B cell (primary cell): ENCODE measurements around the gene CCDC57. TPM values are rescaled to one million over a fixed set of nuclear protein-coding genes. Genes with fewer than 3 reads are reported as not detected.

Source experiments
- ATAC-seq: fragments of 200-7000 bp; cut with Tn5 transposase; one replicate; pipeline ENCODE4 v1.10.0; 2021; ENCODE audit warnings: low read depth, mild to moderate bottlenecking, moderate number of reproducible peaks, moderate library complexity
- CTCF ChIA-PET: fragments of 350-600 bp; sonication (Branson Sonifier 250); formaldehyde crosslinking; loops from one replicate; lab custom pipeline; 2021; ENCODE audit warnings: antibody characterized with exemption, inconsistent platforms; lab: Charles Lee
- POLR2A ChIA-PET: fragments of 350-600 bp; sonication (Branson Sonifier 250); formaldehyde crosslinking; loops from one replicate; lab custom pipeline; 2021; ENCODE audit warnings: antibody characterized with exemption; lab: Charles Lee
- DNase-seq: peaks from one replicate; pipeline ENCODE4 v3.0.0; 2013
- H2AFZ ChIP-seq: 2 replicates; pipeline ENCODE4 v1.6.1; 2012; ENCODE audit warnings: mild to moderate bottlenecking, low read depth, low read length; ENCODE audit not compliant: insufficient read depth, poor library complexity, severe bottlenecking
- H3K27ac ChIP-seq, 2 donors: 1 replicate in 1 of 2; 2 replicates in 1 of 2; pipeline ENCODE4 v1.5.1; 2012 to 2013; ENCODE audit warnings: low read length in 2 of 2, mild to moderate bottlenecking in 2 of 2, moderate library complexity in 1 of 2
- H3K27me3 ChIP-seq, 4 experiments: fragments of 200-600 bp in 1 of 4; sonication (generic) in 1 of 4; replicated peaks in 1 of 4; 1 replicate in 2 of 4; 2 replicates in 2 of 4; pipeline versions ENCODE4 v1.6.1 to v1.7.0; 2013 to 2016; ENCODE audit warnings: low read length in 3 of 4, mild to moderate bottlenecking in 2 of 4, mixed read lengths in 1 of 4, moderate library complexity in 1 of 4; ENCODE audit not compliant: insufficient read depth in 4 of 4, control insufficient read depth in 3 of 4; ENCODE audit errors: control extremely low read depth in 1 of 4
- H3K36me3 ChIP-seq, 2 experiments: replicated peaks in 1 of 2; 1 replicate in 1 of 2; 2 replicates in 1 of 2; pipeline versions ENCODE4 v1.6.1 to v1.7.1; 2013; ENCODE audit warnings: low read length in 1 of 2; ENCODE audit not compliant: insufficient read depth in 2 of 2, control insufficient read depth in 1 of 2; ENCODE audit errors: control extremely low read depth in 1 of 2, extremely low read depth in 1 of 2
- H3K4me1 ChIP-seq, 2 donors: fragments of 200-600 bp in 1 of 2; sonication (generic) in 1 of 2; 1 replicate in 1 of 2; 2 replicates in 1 of 2; pipeline versions ENCODE4 v1.5.1 to v1.6.1; 2013 to 2017; ENCODE audit warnings: low read length in 2 of 2; ENCODE audit not compliant: control insufficient read depth in 2 of 2, insufficient read depth in 2 of 2
- H3K4me2 ChIP-seq: replicated peaks from 2 replicates; pipeline ENCODE3; 2012; ENCODE audit warnings: mild to moderate bottlenecking, low read depth, low read length; ENCODE audit not compliant: poor library complexity, severe bottlenecking
- H3K4me3 ChIP-seq, 5 experiments: fragments of 200-600 bp in 1 of 5; sonication (generic) in 1 of 5; 1 replicate in 3 of 5; 2 replicates in 2 of 5; pipeline versions ENCODE4 v1.5.1 to v1.7.0; 2011 to 2016; ENCODE audit warnings: low read length in 4 of 5, mild to moderate bottlenecking in 4 of 5, low read depth in 2 of 5, control low read depth in 1 of 5, moderate library complexity in 1 of 5; ENCODE audit not compliant: insufficient read depth in 1 of 5; ENCODE audit errors: control extremely low read depth in 1 of 5, extremely low read depth in 1 of 5
- H3K79me2 ChIP-seq: fragments of 200-600 bp; sonication (generic); one replicate; pipeline ENCODE4 v1.6.0; 2016; ENCODE audit warnings: low read length; ENCODE audit not compliant: control insufficient read depth, insufficient read depth
- H3K9ac ChIP-seq: fragments of 200-600 bp; sonication (generic); 2 replicates; pipeline ENCODE4 v1.6.1; 2017; ENCODE audit warnings: mild to moderate bottlenecking, low read length, moderate library complexity
- H3K9me3 ChIP-seq, 3 donors: one replicate each; pipeline versions ENCODE4 v1.6.1 to v1.7.1; 2013; ENCODE audit warnings: low read length in 2 of 3; ENCODE audit not compliant: control insufficient read depth in 2 of 3, insufficient read depth in 1 of 3; ENCODE audit errors: control extremely low read depth in 1 of 3
- H4K20me1 ChIP-seq: 2 replicates; pipeline ENCODE4 v1.6.0; 2012; ENCODE audit warnings: mild to moderate bottlenecking, low read length; ENCODE audit not compliant: insufficient read depth, control insufficient read depth, poor library complexity, severe bottlenecking
- H3K27ac Mint-ChIP-seq: one replicate; pipeline ENCODE4 v1.8.0; 2021; ENCODE audit warnings: mixed read lengths
- H3K27me3 Mint-ChIP-seq: one replicate; pipeline ENCODE4 v1.8.0; 2021; ENCODE audit warnings: mixed read lengths
- H3K4me1 Mint-ChIP-seq: one replicate; pipeline ENCODE4 v1.8.0; 2021; ENCODE audit warnings: mixed read lengths
- H3K4me3 Mint-ChIP-seq: one replicate; pipeline ENCODE4 v1.8.0; 2021; ENCODE audit warnings: mixed read lengths
- H3K9me3 Mint-ChIP-seq: one replicate; pipeline ENCODE4 v1.8.0; 2022; ENCODE audit warnings: mixed read lengths; ENCODE audit not compliant: insufficient read depth
- EZH2 ChIP-seq: IDR thresholded peaks from 2 replicates; pipeline ENCODE4 v1.6.1; 2012; ENCODE audit warnings: borderline replicate concordance, low read depth, mild to moderate bottlenecking, moderate library complexity, low read length; ENCODE audit not compliant: insufficient read depth, poor library complexity, severe bottlenecking
- WGBS: methylation state at CpG from one replicate; pipeline ENCODE4 v1.1.5; 2013; ENCODE audit warnings: missing lambda C conversion rate; ENCODE audit not compliant: insufficient coverage; 5-methylcytosine and 5-hydroxymethylcytosine counted together
- intact Hi-C: fragments of 100-400 bp; cut with micrococcal nuclease; formaldehyde crosslinking; loops from one replicate; pipeline ENCODE4 v1.10.0; 2022
- polyA plus RNA-seq: library from polyadenylated mRNA; depleted of rRNA; stranded (reverse); fragments of >200 nt; gene quantifications from 2 replicates; pipeline ENCODE4 v1.2.3, GENCODE V29; 2012
- total RNA-seq, 2 donors: library from RNA; stranded (reverse); fragments of 120-200 nt in 1 of 2; gene quantifications; 1 replicate in 1 of 2; 2 replicates in 1 of 2; pipeline versions ENCODE4 v1.2.3 to v1.2.4, GENCODE V29; 2013 to 2022
- TF ChIP-seq, protein P1 (sequence below): fragments of 200-600 bp; IDR thresholded peaks from one replicate; pipeline ENCODE4 v1.8.0; 2022; ENCODE audit warnings: antibody characterized with exemption, mild to moderate bottlenecking

Gene CCDC57
- total and polyA plus RNA-seq, 2 donors (not counting 1 experiment from before 2014, with no cell fraction given), result 49.7 to 67.2 TPM

DNA sequence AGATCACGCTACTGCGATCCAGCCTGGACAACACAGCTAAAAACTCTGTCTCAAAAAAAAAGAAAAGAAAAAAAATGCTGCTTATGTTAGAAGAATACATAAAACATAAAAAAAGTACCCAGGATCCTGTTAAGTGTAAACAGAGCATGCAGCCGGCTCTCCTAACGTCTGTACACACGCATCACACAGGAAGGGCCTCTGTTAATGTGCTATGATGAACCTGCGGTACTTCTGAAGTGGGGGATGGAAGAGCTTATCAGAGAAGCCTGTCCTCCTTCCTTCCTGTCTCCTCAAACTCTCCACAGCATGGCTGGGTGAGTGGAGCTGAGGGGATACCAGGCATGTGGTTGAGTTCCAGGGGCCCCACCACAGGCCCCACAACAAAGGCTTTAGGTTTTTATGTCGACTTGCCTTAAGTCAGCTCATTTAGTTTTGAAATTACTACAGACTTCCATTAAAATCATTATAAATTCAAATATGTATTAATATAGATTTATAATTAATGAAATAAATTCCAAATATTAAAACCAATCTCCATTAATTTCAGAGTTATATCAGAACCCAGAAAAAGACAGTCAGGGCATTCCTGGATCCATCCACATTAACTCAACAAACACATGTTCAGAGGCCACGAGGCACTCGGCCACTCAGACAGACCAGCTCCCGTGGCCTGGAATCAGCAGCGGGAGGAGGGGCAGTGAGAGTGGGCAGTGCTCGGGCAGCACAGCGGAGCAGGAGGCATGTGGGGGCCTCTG is 11.7 kb downstream of the CCDC57 start:
- no peaks in the 10 kb centered on the region for H4K20me1 ChIP-seq
- H3K36me3 ChIP-seq, result no peaks in the 10 kb centered on the region
- H3K4me2 ChIP-seq, result no peak overlapping the region
- no peaks in the 10 kb centered on the region for H3K9me3 ChIP-seq
- ChIA-PET CTCF (interaction anchor here (1.0 kb wide), 1 partner anchor 9 kb away, joined by 3 read pairs; no protein-coding TSS in a partner anchor), POLR2A (no interaction called here)
- peaks cover 6% of the 10 kb centered on the region for H3K79me2 ChIP-seq
- TF ChIP-seq, protein P1, sequence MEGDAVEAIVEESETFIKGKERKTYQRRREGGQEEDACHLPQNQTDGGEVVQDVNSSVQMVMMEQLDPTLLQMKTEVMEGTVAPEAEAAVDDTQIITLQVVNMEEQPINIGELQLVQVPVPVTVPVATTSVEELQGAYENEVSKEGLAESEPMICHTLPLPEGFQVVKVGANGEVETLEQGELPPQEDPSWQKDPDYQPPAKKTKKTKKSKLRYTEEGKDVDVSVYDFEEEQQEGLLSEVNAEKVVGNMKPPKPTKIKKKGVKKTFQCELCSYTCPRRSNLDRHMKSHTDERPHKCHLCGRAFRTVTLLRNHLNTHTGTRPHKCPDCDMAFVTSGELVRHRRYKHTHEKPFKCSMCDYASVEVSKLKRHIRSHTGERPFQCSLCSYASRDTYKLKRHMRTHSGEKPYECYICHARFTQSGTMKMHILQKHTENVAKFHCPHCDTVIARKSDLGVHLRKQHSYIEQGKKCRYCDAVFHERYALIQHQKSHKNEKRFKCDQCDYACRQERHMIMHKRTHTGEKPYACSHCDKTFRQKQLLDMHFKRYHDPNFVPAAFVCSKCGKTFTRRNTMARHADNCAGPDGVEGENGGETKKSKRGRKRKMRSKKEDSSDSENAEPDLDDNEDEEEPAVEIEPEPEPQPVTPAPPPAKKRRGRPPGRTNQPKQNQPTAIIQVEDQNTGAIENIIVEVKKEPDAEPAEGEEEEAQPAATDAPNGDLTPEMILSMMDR, result no peak
- no peak for TF ChIP-seq EZH2
- no peak overlapping the region for H3K4me3 ChIP-seq
- Mint-ChIP-seq H3K4me1 (peaks cover 13% of the 10 kb centered on the region), H3K27me3 (no peaks in the 10 kb centered on the region), H3K4me3 (no peak overlapping the region), H3K27ac (no peak overlapping the region), H3K9me3 (no peaks in the 10 kb centered on the region)
- H3K27ac ChIP-seq, result no peak overlapping the region
- intact Hi-C loops, result loop anchor here (10.0 kb wide), 1 partner anchor 214 kb away; the partner anchor contains the start of genes HEXD and OGFOD3
- H3K9ac ChIP-seq, result no peak overlapping the region
- no peaks in the 10 kb centered on the region for H3K27me3 ChIP-seq
- DNase-seq (no peak), ATAC-seq (no peak)
- 89% methylated on average over 6 of the region's 13 CpGs for WGBS
- H2AFZ ChIP-seq, result no peak overlapping the region
- H3K4me1 ChIP-seq, result peaks cover 11 to 12% of the 10 kb centered on the region in 2 donors

DNA sequence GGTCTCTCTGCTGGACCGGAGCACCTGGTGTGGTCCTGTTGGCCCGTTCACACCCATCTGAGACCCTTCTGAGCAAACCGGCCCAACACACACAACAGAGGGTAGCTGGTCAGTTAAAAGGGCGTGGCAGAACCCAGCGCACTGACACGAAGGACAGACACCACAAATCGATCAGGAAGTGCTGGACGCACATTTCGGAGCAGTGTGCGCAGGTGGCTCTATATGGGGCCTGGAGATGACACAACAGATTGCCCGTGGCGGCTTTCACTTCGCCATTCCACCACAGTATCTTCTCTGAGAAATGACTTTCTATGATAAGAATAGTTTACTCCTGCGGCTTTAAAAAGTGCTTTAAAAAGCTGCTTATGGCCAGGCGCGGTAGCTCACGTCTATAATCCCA is 12.5 kb downstream of the CCDC57 start:
- POLR2A ChIA-PET, result no interaction called here

More for the DNA sequence above, 12.5 kb downstream of the CCDC57 start:
- no peak overlapping the region for H3K4me3 Mint-ChIP-seq
- H3K36me3 ChIP-seq, result no peaks in the 10 kb centered on the region
- no peaks in the 10 kb centered on the region for H3K9me3 ChIP-seq
- 96% methylated on average over 13 of the region's 17 CpGs for WGBS
- DNase-seq, result no peak
- H3K27ac Mint-ChIP-seq, result no peak overlapping the region
- no peak overlapping the region for H3K4me3 ChIP-seq
- CTCF ChIA-PET, result interaction anchor here (1.0 kb wide), 1 partner anchor 8 kb away, joined by 3 read pairs; no protein-coding TSS in a partner anchor
- intact Hi-C loops, result loop anchor here (10.0 kb wide), 1 partner anchor 215 kb away; the partner anchor contains the start of genes HEXD and OGFOD3
- peaks cover 8% of the 10 kb centered on the region for H3K4me1 Mint-ChIP-seq
- peaks cover 6 to 7% of the 10 kb centered on the region in 2 donors for H3K4me1 ChIP-seq
- no peak overlapping the region for H2AFZ ChIP-seq
- H3K9me3 Mint-ChIP-seq, result no peaks in the 10 kb centered on the region
- no peak overlapping the region for H3K4me2 ChIP-seq
- no peaks in the 10 kb centered on the region for H3K27me3 ChIP-seq
- no peak for ATAC-seq
- peaks cover 3% of the 10 kb centered on the region for H3K79me2 ChIP-seq
- no peak overlapping the region for H3K27ac ChIP-seq
- TF ChIP-seq, protein P1, result no peak
- no peak for TF ChIP-seq EZH2
- no peak overlapping the region for H3K9ac ChIP-seq
- H3K27me3 Mint-ChIP-seq, result no peaks in the 10 kb centered on the region
- H4K20me1 ChIP-seq, result no peaks in the 10 kb centered on the region
